HG02759 (cell line): ENCODE results near the gene GJB6.
"Not testable (repeated sequence)": the region's sequence is repeated elsewhere in the genome, so short reads cannot be mapped to it uniquely, and the experiment has no call there.

Source experiments
- ATAC-seq: cut with Tn5 transposase; IDR thresholded peaks from one replicate; pipeline ENCODE4 v1.9.1; 2021; ENCODE audit warnings: mild to moderate bottlenecking, moderate library complexity; ENCODE audit not compliant: unreplicated experiment

The GJB6 gene

DNA sequence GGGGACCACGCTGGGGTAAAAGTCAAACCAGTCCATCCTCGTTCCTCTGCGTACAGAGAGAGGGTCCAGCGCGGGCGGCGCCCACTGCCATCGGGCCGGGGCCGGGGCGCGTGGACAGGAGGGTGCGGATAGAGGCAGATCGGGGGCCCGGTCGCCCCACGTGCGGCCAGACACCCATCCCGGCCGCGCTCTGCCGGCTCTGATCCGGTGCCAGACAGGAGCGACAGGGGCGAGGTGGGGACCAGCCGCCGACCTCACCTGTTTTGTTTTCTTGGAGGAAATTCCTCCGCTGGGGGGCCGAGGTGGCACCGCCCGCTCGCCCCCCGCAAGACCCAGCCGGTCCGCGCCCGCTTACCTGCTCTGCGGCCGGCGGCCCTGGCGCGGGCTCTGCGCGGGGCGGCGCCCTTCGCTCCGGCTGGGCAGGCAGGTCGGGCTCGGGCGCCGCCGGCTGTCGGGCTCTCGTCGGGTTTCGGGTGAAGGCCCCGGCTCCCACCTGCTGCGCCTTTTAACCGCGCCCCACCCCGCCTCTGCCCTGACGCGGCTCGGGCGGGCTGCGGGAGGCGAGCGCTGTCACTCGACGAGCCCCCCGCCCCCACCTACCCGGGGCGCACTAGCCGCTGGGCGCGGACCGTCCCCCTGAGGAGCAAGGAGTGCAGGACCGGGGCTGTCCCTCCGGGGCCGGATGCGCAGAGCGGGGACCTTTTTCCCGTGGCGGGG, at the start of gene GJB6:
TSS of gene GJB6 (minus strand) at position 481 of the 717 bp plus-strand sequence. CDS start 8,839 bp downstream, outside the sequence.
- peak; percentile 63 for ATAC-seq

DNA sequence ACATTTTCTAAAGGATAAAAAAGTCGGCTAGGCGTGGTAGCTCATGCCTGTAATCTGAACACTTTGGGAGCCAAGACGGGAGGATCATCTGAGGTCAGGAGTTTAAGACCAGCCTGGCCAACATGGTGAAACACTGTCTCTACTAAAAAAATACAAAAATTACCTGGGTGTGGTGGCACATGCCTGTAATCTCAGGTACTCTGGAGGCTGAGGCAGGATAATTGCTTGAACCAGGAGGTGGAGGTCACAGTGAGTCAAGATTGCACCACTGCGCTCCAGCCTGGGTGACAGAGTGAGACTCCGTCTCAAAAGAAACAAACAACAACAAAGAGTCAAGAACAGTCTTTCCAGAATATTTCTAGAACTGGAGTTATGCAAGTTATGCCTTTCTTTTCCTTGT, 44.8 kb upstream of the GJB6 start:
- ATAC-seq, result not testable (repeated sequence)

DNA sequence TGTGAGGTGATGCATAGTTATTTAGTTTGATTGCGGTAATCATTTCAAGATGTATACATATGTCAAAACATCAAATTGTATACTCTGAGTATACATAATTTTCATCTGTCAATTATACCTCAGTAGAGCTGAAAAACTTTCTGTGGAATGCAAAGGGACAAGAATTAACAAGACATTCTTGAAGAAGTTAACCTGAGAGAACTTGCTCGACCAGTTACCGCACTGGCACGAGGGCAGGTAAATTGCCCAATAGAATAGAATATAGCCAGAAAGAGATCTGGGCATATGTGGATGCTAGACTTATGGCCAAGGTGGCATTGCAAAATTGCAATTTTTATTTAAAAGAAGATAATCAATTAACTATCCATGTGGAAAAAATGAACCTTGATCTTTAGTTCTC, 42.3 kb upstream of the GJB6 start:
- no peak for ATAC-seq

DNA sequence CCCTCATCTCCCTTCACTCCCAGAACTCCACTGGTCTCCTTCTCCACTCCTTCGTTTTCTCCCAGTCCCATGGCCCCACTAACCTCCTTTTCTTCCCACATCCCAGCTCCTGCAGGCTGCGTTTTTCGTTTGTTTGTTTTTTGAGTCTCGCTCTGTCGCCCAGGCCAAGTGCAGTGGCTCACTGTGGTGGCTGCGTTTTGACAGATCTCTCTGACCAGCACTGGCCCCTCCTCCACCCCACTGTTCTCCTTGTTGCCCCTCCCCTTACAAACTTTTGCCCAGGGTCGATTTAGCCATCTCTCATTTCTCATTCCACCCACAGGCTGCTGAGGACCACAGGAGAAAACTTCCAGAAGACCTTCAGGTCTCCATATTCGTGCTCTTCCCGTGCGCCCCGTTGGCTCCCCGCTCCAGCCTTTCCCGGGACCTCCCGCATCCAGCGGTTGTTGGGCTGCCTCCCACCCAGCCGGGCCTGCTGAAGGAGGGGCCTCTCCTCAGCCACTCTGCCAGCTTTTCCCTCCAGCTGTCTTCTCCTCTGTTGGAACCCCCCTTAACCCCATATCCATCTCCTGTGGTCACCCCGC, 40.6 kb upstream of the GJB6 start:
- no peak for ATAC-seq

DNA sequence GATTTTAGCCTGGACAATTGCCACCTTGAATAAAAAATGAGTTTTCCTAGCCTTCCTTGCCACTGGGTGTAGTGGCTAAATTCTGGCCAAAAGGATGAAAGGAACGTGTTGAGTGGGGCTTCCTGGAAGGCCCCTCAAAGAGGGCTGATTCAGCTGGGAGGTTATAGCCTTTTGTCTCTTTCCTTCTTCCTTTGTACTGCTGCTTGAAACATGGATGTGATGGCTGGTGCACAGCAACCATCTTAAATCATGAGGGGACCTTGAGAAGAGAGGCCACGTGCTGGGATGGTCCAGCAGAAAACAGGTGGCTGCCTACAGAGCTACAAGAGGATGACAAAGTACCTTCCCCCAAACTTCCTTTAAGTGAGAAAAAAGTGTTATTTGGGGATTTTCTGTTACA, 40.0 kb upstream of the GJB6 start:
- ATAC-seq, result no peak

DNA sequence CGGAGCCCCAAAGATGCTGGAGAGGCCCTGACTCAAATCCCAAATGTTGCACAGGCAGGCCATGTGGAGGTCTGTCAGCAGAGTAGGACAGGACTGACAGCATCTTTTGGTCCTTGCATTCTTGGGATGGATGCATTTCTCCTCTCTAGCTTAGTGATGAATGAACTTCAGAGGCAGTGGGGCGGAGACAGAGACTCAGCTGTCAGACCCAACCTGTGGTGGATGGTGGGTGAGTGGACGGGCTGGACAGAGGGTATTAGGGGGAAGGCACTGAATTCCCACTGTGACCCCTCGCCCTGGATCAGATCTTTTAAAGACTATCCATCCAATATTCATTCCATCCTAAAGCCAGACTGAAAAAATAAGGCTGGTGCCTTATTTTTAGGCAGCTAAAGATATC, 39.3 kb upstream of the GJB6 start:
- no peak for ATAC-seq

DNA sequence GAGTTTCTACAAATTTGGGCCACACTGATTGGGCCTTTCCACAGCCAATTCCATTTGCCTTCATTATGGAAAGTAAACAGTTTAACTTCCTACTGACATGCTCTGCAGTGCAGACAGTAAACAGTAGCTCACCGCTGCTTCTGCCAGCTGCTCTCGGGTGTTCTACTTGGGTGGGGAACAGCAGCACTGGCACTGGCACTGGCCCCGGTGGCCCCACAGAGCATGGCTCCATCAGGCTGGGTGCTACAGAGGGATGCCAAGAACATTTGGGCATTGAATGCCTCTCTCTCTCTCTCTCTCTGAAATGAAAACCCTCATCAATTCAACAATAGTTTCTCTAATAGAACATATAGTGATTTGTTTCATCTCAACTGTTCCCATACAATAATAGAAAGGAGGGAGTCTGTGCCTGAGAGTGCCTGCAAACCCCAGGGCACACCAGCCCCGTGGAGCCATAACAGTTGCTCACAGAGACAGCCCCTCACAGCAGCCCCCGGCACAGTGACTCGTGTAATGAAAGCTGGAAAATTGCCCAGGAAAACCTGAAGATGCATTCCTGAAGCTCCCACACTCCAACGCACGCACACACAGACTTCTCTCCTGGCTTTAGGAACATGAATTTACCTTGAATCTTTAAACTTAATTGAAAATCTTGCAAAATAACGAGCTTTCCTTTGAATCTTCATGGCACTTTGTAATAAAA, 38.2 kb upstream of the GJB6 start:
- no peak for ATAC-seq

DNA sequence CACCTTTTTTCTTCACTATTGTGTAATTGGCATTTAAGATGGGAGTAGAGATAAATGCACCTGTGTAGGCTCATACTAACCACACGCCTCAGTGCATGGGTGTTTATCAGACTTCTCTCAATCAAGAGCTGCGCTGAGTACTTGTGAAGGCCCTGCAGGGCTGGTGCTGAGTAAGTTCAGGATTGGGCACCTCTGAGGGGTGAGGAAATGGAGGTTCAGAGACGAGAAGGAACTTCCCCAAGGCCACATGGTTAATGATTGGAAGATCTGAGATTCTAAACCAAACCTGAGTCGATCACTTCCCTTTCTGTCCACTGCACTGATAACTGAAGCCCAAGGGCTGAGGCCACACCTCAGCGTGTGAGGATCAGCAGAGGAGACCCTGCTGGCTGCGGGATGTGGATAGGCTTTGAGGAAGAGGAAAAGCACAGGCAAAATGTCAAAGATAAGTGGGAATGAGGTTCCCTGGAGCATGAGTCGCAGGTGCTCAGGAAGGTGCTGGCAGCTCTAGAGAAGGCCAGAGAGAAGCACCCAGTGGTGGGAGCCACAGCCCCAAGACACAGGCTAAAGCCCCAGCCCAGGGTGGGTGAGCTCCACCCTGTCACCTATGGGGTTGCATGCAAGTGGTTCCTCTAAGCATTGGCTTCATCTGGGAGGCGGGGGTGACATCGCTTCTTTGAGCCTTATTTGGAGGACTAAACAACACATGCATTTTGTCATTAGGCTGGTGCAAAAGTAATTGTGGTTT, 32.3 kb upstream of the GJB6 start:
- peak; percentile 100 for ATAC-seq

DNA sequence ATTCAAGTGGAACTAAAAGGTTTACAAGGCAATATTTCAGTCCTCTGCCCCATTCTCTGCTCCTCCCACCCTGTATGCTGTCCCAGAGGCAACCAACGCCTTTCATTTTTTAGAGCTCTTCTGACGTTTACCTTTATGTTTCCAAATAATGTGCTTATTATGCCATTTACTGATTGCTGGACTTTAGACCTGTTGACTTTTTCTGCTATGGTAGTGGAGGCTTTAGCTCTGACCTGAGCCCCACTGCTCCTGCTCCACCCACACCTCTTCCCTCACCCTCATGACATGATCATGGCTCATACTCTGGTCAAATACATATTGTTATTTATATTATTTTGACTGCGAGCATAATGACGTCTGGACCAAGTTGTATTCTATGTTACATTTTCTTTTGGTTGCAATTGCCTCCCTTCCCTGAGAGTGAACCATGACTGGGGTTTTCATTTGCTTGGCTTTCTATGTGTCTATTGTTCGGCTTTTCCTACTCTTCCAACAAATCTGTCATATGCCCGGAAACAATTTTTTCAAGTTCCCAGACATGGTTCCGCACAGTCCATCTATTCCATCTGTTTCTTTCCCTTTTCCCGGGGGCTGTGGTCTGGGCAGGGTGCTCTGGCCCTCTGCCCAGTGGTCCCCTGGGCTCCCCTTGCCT, 31.4 kb upstream of the GJB6 start:
- ATAC-seq, result no peak

DNA sequence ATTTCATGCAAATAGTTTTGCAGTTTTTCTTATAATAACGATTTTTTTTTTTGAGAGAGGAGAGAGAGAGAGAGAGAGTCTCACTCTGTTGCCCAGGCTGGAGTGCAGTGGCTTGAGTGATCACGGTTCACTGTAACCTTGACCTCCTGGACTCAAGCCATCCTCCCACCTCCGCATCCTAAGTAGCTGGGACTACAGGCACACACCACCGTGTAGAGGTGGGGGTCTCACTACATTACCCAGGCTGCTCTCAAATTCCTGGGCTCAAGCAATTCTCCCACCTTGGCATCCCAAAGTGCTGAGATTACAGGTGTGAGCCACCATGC, 26.8 kb upstream of the GJB6 start:
- ATAC-seq, result no peak

DNA sequence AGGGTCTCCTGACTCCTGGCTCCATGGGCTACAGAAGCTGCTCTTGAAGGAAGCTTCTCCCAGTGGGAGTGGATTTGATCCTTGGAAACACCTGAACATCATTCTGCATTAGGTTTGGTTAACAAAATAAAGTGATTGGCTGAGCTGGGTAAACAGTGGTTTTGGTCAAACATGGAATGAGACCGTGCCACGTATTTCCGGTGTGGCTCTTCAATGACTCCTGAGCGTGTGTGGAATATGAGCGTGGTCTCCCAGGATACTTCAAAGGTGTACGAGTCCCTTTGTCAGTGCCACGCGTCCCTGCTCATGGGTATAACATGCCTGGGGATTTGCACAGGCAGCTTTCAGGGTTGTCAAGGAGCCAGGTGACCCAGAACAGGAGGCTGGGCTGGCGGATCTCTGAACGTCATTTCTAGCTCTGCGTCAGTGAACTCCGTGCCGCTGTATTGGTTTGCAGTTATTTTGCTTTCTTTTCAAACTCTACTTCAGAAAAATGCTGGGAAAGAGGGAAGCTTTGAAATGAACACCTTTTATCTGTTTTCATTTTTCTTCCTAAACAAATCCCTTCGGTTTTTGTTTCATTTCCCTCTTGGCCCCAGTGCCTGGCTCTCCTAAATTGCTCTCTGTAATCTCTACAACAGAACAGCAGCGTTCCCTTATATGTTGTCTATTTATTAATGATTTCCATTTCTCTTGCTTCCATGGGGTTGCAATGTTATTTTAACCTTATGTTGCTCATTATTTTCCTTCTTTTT, 26.3 kb upstream of the GJB6 start:
- ATAC-seq, result no peak

DNA sequence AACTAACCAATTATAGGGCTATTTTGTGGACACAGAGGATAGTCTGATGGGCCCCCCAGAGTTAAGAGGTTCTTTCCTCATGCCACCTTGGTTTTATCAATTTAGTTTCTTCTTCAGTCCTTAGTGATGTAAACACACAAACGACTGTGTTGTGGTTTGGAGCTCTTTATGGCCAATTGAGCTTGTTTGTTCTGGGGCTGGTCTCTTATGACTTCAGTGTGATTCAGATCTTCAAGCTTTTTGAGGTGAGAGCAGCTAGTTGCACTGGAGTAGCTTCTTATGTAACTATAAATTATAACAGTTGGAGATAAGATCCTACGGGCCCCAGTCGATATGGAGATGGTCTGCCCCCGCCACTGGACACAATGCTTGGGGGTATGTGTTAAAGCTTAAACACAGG, 22.0 kb upstream of the GJB6 start:
- no peak for ATAC-seq

DNA sequence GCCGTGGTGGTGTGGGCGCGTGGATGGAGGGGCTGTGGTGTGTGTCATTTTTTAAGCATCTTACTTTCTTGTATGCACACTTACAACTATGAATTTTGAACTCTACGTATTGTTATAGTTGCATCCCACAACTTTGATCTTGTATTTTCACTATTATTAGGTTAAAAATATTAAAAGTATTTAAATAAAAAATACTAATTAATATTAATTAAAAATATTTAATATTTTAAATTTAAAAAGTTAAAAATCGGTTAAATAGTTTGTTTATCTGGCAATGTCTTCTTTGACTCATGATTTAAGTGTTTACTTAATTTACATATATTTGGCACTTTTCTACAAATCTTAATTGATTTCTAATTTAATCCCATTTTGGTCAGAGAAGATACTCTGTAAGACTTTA, 17.8 kb upstream of the GJB6 start:
- ATAC-seq, result no peak

DNA sequence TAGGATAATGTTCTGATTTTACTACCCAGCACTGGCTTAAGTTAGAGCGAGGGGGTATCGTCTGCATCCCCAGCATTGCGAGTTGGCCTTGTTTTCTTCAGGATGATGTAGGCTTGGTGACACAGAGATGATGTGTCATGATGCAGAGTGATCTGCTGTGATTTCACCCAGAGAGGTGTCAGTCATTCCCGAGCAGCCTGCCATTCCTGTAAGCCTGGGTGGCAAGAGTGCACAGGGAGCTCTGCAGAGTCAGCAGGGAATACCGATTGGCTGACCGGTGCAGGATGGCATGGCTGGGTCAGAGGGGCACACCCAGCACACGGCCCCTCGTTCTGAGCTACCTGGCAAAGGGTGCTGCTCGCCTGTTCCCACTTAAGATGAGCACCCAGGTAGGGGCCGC, 15.8 kb upstream of the GJB6 start:
- no peak for ATAC-seq

DNA sequence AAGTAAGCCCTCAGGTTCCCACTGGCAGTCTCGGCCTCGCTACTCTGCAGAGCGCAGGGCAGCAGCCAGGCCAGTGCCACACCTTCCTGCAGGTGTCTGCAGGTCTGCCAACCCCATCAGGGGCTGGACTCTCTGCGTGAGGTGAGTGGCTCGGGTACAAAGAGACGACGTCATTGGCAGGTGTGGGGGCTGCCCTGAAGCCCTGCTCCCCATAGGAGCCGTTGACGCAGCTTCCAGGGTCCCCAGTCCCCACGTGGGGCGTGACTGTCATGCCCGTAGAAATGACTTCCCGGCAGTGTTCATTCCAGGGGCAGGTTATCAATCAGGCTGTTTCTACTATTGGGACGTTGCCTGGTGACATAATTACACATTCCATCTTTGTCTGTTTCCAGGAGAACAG, 15.3 kb upstream of the GJB6 start:
- no peak for ATAC-seq

DNA sequence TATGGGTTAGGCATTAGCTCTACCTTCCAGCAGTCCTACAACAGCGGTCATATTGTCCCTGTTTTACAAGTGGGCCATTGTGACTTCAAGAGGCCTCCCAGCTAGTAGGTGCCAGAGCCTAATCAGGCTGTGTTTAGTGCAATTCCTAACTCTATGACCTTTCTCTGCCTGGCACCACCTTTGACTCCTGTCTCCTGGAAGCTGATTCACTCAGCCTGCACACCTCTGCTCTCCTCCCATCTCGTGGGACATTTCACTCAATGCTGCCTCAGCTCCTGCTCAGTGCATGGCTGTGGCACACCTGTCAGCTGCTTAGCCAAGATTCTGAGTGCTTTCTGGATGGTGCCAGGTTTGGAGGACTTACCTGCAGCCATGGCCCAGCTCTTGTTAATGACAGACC, 9.5 kb upstream of the GJB6 start:
- ATAC-seq, result no peak

DNA sequence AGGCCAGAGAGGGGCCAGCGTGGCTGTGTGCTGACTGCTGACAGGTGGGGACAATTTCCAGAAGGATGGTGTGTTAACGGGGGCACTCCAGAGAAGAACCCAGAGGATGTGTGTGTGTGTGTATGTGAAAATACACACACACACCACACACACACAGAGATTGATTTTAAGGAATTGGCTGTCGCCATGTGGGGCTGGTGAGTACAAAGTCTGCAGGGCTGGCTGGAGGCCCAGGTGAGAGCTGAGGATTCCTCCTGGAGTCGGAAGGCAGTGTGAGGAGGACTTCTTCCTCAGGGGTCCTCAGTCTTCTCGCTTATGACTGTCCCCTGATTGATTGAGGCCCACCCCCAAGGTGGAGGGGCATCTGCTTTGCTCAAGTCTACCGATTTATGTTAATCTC, 7.6 kb upstream of the GJB6 start:
- no peak for ATAC-seq

DNA sequence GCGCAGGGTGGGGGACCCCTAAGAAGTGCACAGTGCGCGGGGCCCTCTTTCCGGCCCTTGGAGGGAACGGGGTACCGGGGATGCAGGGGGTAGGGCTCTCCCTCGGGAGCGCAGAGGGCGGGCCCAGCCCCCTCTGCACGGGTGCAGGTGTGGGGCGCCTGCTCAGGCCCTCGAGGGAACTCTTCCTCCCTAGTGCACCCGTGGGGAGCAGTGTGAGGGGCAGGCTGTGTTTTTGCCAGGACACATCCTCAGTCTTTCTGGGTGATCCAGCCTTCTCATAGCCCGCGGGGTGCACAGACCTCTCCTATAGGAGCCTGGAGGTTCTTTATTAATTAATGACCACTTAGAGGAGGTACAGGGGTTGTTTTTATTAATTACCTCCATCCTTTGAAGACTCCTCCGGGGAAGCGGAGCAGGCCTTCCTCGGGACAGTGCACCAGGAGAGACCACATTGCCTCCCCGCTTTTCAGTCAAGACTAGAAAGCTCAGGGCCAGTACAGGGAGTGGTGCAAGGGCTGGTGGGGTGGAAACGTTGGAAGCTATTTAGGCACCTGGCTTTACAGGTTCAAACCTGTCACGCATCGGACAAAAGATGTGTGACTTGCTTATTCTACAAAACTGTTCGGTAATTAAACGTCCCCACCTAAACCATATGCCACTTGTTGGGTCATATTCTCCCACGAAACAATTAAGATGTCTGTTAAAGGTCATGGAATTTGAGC, 598 bp upstream of the GJB6 start:
- no peak for ATAC-seq

DNA sequence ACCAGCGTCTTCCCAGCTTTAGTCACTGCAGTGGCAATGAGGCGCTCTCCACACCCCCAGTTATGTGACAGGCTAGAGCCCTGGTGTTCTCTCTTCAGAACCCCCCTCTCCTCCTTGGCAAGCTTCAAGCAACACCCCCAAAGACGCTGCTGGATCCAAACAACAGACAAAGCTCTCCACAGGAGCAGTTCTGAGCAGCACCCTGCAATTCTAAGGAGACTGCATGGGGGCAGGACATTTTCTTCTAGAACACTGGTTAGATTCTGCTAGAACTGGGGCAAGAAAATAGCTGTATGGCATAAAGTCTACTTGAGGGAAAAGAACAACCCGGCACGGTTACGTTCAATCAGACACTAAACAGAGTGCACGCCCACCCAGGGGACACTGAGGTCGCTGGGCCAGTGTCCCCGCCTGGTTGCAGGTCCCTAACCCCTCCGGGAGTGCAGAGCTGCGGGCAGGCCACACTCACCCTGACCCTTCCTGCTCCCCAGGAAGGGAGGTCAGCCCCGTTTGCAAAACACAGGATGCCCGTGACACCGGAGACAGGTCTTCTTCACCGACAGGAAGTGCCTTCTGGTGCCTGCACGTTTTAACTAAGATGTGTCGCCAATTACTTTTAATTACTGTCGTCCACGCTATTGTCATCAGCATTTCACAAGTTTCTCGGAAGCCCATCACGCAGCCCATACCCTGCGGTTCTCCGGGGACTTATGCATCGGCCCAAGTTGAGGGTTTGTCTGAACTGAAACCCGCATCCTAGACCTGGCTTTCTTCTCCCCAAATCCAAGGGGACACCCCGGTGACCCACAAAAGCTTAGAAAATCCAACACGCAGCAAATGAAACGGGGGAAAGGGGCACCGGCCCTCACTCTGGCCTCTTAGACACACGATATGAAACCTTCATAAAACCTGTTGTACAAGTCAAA, 943 bp downstream of the GJB6 start:
- ATAC-seq, result no peak
